Kidney (tissue), 14 donors: Measurements from ENCODE around the gene TMEM204. TPM values are rescaled to one million over a fixed set of nuclear protein-coding genes. Genes with fewer than 3 reads are reported as not detected.

Experiments used
- DNase-seq, 5 donors: peaks; one replicate each; pipeline ENCODE4 v3.0.0-alpha.2; 2013 to 2020
- FAIRE-seq: peaks from 2 replicates; lab custom pipeline; 2012; peaks lifted over from hg19 to GRCh38; lab: Jason Lieb, UNC
- H3K27ac ChIP-seq, 2 donors: one replicate each; pipeline ENCODE4 v1.7.0; 2013; ENCODE audit warnings: low read depth in 2 of 2, low read length in 2 of 2, inconsistent platforms in 1 of 2
- H3K27me3 ChIP-seq: one replicate; pipeline ENCODE4 v1.7.1; 2013; ENCODE audit warnings: low read length, inconsistent platforms; ENCODE audit not compliant: control insufficient read depth, insufficient read depth
- H3K36me3 ChIP-seq, 3 donors: one replicate each; pipeline versions ENCODE4 v1.7.0 to v1.7.1; 2013; ENCODE audit warnings: low read length in 3 of 3, control low read depth in 1 of 3, inconsistent platforms in 1 of 3; ENCODE audit not compliant: insufficient read depth in 3 of 3, control insufficient read depth in 2 of 3
- H3K4me1 ChIP-seq, 3 donors: one replicate each; pipeline versions ENCODE4 v1.7.0 to v1.7.1; 2013; ENCODE audit warnings: low read length in 3 of 3, inconsistent platforms in 1 of 3, low read depth in 1 of 3; ENCODE audit not compliant: control insufficient read depth in 2 of 3, insufficient read depth in 2 of 3
- H3K4me3 ChIP-seq, 3 donors: one replicate each; pipeline versions ENCODE4 v1.7.0 to v1.8.1; 2013; ENCODE audit warnings: low read length in 3 of 3, control low read depth in 1 of 3, inconsistent platforms in 1 of 3
- H3K9ac ChIP-seq, 3 donors: one replicate each; pipeline versions ENCODE4 v1.7.0 to v1.7.1; 2013; ENCODE audit warnings: low read length in 3 of 3, control low read depth in 1 of 3, inconsistent platforms in 1 of 3
- H3K9me3 ChIP-seq, 3 donors: one replicate each; pipeline versions ENCODE4 v1.7.0 to v1.7.1; 2013; ENCODE audit warnings: low read length in 3 of 3, control low read depth in 1 of 3, inconsistent platforms in 1 of 3; ENCODE audit not compliant: control insufficient read depth in 2 of 3, insufficient read depth in 1 of 3
- CTCF ChIP-seq: IDR thresholded peaks from 3 replicates; pipeline ENCODE4 v1.5.1; 2012; ENCODE audit warnings: mild to moderate bottlenecking, moderate library complexity, borderline replicate concordance; ENCODE audit not compliant: insufficient read depth; ENCODE audit errors: extremely low read depth
- intact Hi-C: fragments of 100-400 bp; cut with DNase I; formaldehyde crosslinking; loops from one replicate; pipeline ENCODE4 v1.11.1; 2022
- polyA plus RNA-seq: library from polyadenylated mRNA; stranded (reverse); fragments of 350-450 nt; fragmentation: Illumina TruSeq; extraction: RNeasy Lipid Tissue Mini Kit (QIAGEN cat#74804); gene quantifications from one replicate; pipeline ENCODE4 v1.2.3, GENCODE V29; 2014; ENCODE audit warnings: low read depth, low replicate concordance; ENCODE audit not compliant: insufficient read depth
- total RNA-seq: library from RNA; stranded (reverse); fragmentation: NEBNext Ultra II Directional; extraction: Animal tissue kit (Norgen Biotek cat#: 25700); gene quantifications from one replicate; pipeline ENCODE4 v1.2.1, GENCODE V29; 2021
- donor health status: control.
- donor health status: control.
- donor health status: control.
- donor health status: control.
- donor health status: control.
- donor health status: DM: yes; HTN: yes; CAD: no.
- donor health status: Normal renal cell carcinoma (clear cell type).

TMEM204 gene
- total and polyA plus RNA-seq, 2 donors from 2014 or later: 40.9 to 49.5 TPM

GRCh38 chr16:1525871-1526607 is 7.4 kb upstream of the TMEM204 start:
- no peak overlapping the region for H3K9ac ChIP-seq
- no peak overlapping the region for H3K4me3 ChIP-seq
- intact Hi-C loops: no loop called here
- H3K27me3 ChIP-seq: no peaks in the 10 kb centered on the region
- TF ChIP-seq CTCF: no peak
- DNase-seq (no peak), FAIRE-seq (no peak)
- H3K27ac ChIP-seq: no peak overlapping the region
- H3K9me3 ChIP-seq: no peaks in the 10 kb centered on the region
- H3K4me1 ChIP-seq: peaks cover 0 to 20% (median 0%) of the 10 kb centered on the region in 3 donors
- H3K36me3 ChIP-seq: no peaks in the 10 kb centered on the region

GRCh38 chr16:1526608-1527555 is 6.6 kb upstream of the TMEM204 start:
- Histone ChIP-seq H3K9ac (no peak overlapping the region), H3K9me3 (no peaks in the 10 kb centered on the region), H3K4me1 (peaks cover 0 to 20% (median 0%) of the 10 kb centered on the region in 3 donors), H3K27me3 (no peaks in the 10 kb centered on the region), H3K4me3 (no peak overlapping the region), H3K36me3 (no peaks in the 10 kb centered on the region), H3K27ac (no peak overlapping the region)
- TF ChIP-seq CTCF: no peak
- no peak for DNase-seq
- intact Hi-C loops: no loop called here
- no peak for FAIRE-seq

- no peak overlapping the region for H3K27ac ChIP-seq
- H3K9me3 ChIP-seq: no peaks in the 10 kb centered on the region
- H3K4me1 ChIP-seq: peaks cover 0 to 20% (median 0%) of the 10 kb centered on the region in 3 donors
- no peak overlapping the region for H3K9ac ChIP-seq
- no peak overlapping the region for H3K4me3 ChIP-seq
- H3K36me3 ChIP-seq: no peaks in the 10 kb centered on the region
- TF ChIP-seq CTCF: no peak
- FAIRE-seq: no peak
- peak in 1 of 5 donors; percentile 53 for DNase-seq
- no peaks in the 10 kb centered on the region for H3K27me3 ChIP-seq
- intact Hi-C loops: no loop called here
These were observed 5.3 kb upstream of the TMEM204 start for GRCh38 chr16:1527836-1528811.
